Measurements from ENCODE around the gene PSME2. TPM values are rescaled to one million over a fixed set of nuclear protein-coding genes. Genes with fewer than 3 reads are reported as not detected.

Gene PSME2
- total RNA-seq, 1 donor from 2014 or later, result 120 TPM

GRCh38 chr14:24135834-24136683 lies 10.4 kb downstream of the PSME2 start, which contains the start of gene PSME1:
Gene PSME1 (plus strand): TSS chr14:24136194. CDS start chr14:24136263, 69 bp downstream.
- Mint-ChIP-seq H3K27ac (peak within 1 kb of the TSS; percentile 88), H3K27me3 (no peaks in the 10 kb centered on the region), H3K36me3 (ENCODE audit: insufficient read depth) (peaks cover 5% of the 10 kb centered on the region), H3K4me1 (ENCODE audit: low read depth) (peaks cover 25% of the 10 kb centered on the region), H3K4me3 (ENCODE audit: low read depth) (peak within 1 kb of the TSS; percentile 89), H3K9me3 (ENCODE audit: low read depth) (no peaks in the 10 kb centered on the region)
- peak; percentile 87 for DNase-seq (ENCODE audit: low spot score, unreplicated experiment)
- TF ChIP-seq CTCF (IDR thresholded peaks at IDR 0.05; ENCODE audit: unreplicated experiment), result no peak

- DNase-seq (ENCODE audit: low spot score, unreplicated experiment), result no peak
- Mint-ChIP-seq H3K27ac (peak overlapping the region; percentile 88), H3K36me3 (ENCODE audit: insufficient read depth) (peaks cover 5% of the 10 kb centered on the region), H3K4me1 (ENCODE audit: low read depth) (peaks cover 24% of the 10 kb centered on the region), H3K9me3 (ENCODE audit: low read depth) (no peaks in the 10 kb centered on the region), H3K4me3 (ENCODE audit: low read depth) (peak overlapping the region; percentile 89), H3K27me3 (no peaks in the 10 kb centered on the region)
- no peak for TF ChIP-seq CTCF (IDR thresholded peaks at IDR 0.05; ENCODE audit: unreplicated experiment)
Observed at GRCh38 chr14:24135584-24135833, 10.9 kb downstream of the PSME2 start.

DNA sequence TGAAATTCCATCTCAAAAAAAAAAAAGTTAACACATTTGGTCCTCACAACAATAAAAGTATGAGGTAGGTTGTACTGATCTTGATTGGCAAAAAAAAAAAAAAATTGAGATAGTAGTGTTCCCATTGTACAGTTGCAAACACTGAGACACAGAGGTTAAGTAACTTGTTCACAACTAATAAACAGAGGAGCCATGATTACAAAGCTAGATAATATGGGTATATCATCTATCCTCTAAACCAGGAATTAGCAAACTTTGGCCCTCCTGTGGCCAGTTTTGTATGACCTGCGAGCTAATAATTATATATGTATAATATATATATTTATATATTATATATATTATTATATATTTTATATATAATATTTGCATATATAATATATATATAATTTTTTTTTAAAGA lies 12.7 kb downstream of the PSME2 start:
- no peak for TF ChIP-seq CTCF (IDR thresholded peaks at IDR 0.05; ENCODE audit: unreplicated experiment)
- Mint-ChIP-seq H3K9me3 (ENCODE audit: low read depth) (no peaks in the 10 kb centered on the region), H3K4me3 (ENCODE audit: low read depth) (no peak overlapping the region), H3K4me1 (ENCODE audit: low read depth) (peaks cover 16% of the 10 kb centered on the region), H3K27ac (no peak overlapping the region), H3K27me3 (no peaks in the 10 kb centered on the region), H3K36me3 (ENCODE audit: insufficient read depth) (peaks cover 5% of the 10 kb centered on the region)
- DNase-seq (ENCODE audit: low spot score, unreplicated experiment), result no peak

GRCh38 chr14:24132976-24133375 lies 13.4 kb downstream of the PSME2 start:
- H3K4me3 Mint-ChIP-seq (ENCODE audit: low read depth), result no peak overlapping the region
- H3K27me3 Mint-ChIP-seq, result no peaks in the 10 kb centered on the region
- H3K27ac Mint-ChIP-seq, result no peak overlapping the region

More at GRCh38 chr14:24132976-24133375, 13.4 kb downstream of the PSME2 start:
- H3K36me3 Mint-ChIP-seq (ENCODE audit: insufficient read depth), result peaks cover 1% of the 10 kb centered on the region
- no peak for DNase-seq (ENCODE audit: low spot score, unreplicated experiment)
- H3K9me3 Mint-ChIP-seq (ENCODE audit: low read depth), result no peaks in the 10 kb centered on the region
- TF ChIP-seq CTCF (IDR thresholded peaks at IDR 0.05; ENCODE audit: unreplicated experiment), result no peak
- peaks cover 16% of the 10 kb centered on the region for H3K4me1 Mint-ChIP-seq (ENCODE audit: low read depth)
